GM12878 (cell line): ENCODE data around the gene CLDN34.

Experiments
- CBFB ChIP-seq: IDR thresholded peaks from 2 replicates; pipeline ENCODE4 v1.6.1; 2016; ENCODE audit warnings: antibody characterized with exemption, low read depth
- CEBPB ChIP-seq, 2 experiments: fragments of 150-350 bp in 1 of 2; IDR thresholded peaks; 2 replicates each; pipeline ENCODE4 v1.6.1; 2012 to 2014; ENCODE audit warnings: low read depth in 2 of 2, low read length in 2 of 2, borderline replicate concordance in 1 of 2, inconsistent platforms in 1 of 2
- EZH2 ChIP-seq: IDR thresholded peaks from 2 replicates; pipeline ENCODE4 v1.6.1; 2012; ENCODE audit warnings: low read depth, mild to moderate bottlenecking, control low read depth, inconsistent platforms, low read length, borderline replicate concordance; ENCODE audit not compliant: control insufficient read depth
- MXI1 ChIP-seq: fragments of 150-350 bp; IDR thresholded peaks from 2 replicates; pipeline ENCODE4 v1.6.1; 2011; ENCODE audit warnings: low read depth, mild to moderate bottlenecking, inconsistent platforms, low read length, improper control_type of control experiment

- no peak for TF ChIP-seq EZH2
- no peak for TF ChIP-seq CBFB
- no peak for TF ChIP-seq CEBPB (IDR thresholded peaks at IDR 0.05; ENCODE audit: borderline replicate concordance in 1 of 2, low read depth in 2 of 2, low read length in 2 of 2)
- TF ChIP-seq MXI1: no peak
Observed at GRCh38 chrX:10001496-10001895, 34.3 kb downstream of the CLDN34 start.
